ENCODE data around the gene ADGRV1. TPM values are rescaled to one million over a fixed set of nuclear protein-coding genes. Genes with fewer than 3 reads are reported as not detected.

Gene ADGRV1
- total RNA-seq, 4 donors from 2014 or later: not detected

- no peak for TF ChIP-seq CTCF (IDR thresholded peaks at IDR 0.05; ENCODE audit: low read depth)
Observed at GRCh38 chr5:91122651-91123050, 564.1 kb downstream of the ADGRV1 start.

- TF ChIP-seq CTCF (IDR thresholded peaks at IDR 0.05; ENCODE audit: low read depth): no peak
Observed at GRCh38 chr5:91123291-91123690, 564.7 kb downstream of the ADGRV1 start.

- TF ChIP-seq CTCF (IDR thresholded peaks at IDR 0.05; ENCODE audit: low read depth): no peak
Observed at GRCh38 chr5:91123901-91124300, 565.3 kb downstream of the ADGRV1 start.

GRCh38 chr5:91125916-91126315 lies 567.3 kb downstream of the ADGRV1 start:
- no peak for TF ChIP-seq CTCF (IDR thresholded peaks at IDR 0.05; ENCODE audit: low read depth)

GRCh38 chr5:91126448-91126847 lies 567.9 kb downstream of the ADGRV1 start:
- no peak for TF ChIP-seq CTCF (IDR thresholded peaks at IDR 0.05; ENCODE audit: low read depth)

- TF ChIP-seq CTCF (IDR thresholded peaks at IDR 0.05; ENCODE audit: low read depth): no peak
Observed at GRCh38 chr5:91126888-91127287, 568.3 kb downstream of the ADGRV1 start.

GRCh38 chr5:91127456-91128081 lies 569.0 kb downstream of the ADGRV1 start:
- no peak for TF ChIP-seq CTCF (IDR thresholded peaks at IDR 0.05; ENCODE audit: low read depth)
